ENCODE data around the gene ZNF597.

ZNF597 gene

DNA sequence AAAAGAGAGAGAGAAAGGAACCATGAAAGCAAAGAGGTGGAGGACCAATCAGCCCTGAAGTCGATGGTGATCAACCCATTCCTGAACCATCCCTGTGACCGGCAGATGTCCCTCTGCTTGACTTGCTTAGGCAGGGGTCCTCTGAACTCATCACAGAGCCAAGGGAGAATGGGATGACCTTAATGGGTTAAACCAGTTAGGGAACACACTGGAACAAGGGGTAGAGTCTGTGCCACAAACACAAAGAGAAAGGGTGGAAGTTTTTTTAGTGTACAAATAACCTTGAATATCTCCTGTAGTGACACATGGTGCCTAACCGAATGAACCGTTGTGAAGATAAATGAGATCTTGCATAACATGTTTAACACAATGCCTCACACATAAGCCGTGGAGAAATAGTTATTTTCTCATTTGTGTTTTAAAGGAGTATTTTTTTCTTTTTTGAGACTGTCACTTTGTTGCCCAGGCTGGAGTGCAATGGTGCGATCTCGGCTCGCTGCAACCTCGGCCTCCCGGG lies 11.4 kb upstream of the ZNF597 start:
- DNase-seq (ENCODE audit: low read depth, low spot score): no peak

DNA sequence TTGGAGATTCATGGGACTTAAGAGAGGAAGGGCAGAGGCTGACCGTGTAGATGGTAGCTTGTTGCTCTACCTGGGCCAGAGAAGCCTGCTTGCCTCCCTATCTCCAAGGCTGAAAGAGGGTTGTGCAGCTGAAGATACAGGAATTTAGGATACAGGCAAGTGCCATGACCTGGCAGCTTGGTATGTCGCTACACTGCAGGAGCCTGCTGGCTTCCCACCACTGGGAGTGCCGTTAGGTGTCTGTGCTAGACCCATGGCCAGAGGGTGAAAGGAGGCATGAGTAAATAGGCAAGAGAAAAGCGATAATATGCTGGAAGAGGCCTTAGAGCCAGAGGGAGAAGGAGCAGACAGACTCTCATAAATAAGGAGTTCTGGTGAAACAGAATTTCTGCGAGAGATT lies 10.8 kb upstream of the ZNF597 start:
- DNase-seq (ENCODE audit: low read depth, low spot score): no peak

DNA sequence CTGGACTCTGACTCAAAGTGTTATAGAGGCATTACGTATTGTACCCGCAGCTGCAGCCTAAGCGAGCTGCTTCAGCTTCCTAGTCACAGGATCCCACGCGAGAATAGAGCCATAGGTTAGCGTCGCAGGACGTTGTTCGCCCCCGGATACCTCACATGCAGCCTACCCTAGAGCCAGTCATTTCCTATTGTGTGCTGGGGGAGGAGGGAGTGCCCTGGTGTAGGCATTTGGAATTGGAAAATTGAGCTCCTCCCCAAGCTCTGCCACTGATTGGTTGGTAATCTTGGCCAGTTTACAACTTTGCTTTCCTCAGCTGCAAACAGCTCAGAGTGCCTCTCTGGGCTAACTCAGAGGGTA lies 706 bp upstream of the ZNF597 start:
- no peak for DNase-seq (ENCODE audit: low read depth, low spot score)

DNA sequence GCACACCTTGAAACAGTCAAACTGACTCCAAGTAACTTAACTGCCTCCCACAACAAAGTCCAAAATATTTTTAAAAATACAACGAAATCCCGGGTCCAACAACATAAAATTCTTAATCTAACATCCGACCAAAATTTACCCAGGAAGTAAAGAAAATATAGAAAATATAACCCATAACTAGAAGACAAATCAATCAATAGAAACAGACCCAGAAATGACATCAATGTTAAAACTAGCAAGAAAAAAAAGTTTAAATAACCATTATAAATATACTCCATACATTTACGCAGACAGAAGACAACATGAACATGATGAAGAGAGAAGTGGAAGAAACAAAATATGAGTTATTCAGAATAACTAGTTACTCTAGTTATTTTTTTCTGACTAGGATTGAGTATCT lies 3.7 kb downstream of the ZNF597 start:
- DNase-seq (ENCODE audit: low read depth, low spot score): no peak

DNA sequence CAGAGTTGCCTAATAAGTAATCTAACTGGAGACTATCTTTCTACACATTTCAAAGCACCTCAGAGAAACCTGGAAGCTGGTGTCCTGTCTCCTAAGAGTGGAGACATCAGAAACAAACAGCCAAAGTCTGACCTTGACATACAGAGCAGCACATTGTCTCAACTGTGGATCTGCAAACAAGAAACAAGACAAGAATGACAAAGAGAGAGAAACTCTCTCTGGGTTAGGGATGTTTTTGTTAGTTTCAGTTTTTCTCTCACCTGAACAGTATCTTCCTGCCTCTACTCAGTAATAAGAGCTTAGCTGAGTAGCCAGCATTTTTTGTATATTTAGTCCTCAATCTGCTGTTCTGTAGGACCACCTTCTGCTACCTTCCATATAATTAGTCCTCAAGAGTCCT lies 8.9 kb downstream of the ZNF597 start:
- no peak for DNase-seq (ENCODE audit: low read depth, low spot score)

DNA sequence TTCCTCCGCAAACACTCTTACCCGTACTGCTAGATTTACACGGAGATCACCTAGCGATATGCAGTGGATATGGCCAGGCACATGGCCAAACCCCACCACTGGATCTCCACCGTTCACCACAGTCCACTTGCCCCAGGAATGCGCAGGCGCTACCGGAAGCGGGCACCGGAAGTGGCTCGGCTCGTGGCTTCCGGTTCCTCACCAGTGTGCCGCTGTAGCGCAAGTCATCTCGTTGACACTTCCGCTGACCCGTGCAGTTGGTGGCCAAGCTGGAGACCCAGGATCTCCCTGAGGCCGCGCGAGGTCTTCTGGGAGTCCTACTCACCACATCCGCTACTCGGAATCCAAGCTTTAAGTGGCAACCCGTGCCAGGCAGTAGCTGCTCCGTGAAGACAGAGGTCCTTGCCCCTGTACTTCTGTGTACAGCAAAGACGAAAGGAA lies 11.5 kb downstream of the ZNF597 start:
- peak; percentile 27 for DNase-seq (ENCODE audit: low read depth, low spot score)

DNA sequence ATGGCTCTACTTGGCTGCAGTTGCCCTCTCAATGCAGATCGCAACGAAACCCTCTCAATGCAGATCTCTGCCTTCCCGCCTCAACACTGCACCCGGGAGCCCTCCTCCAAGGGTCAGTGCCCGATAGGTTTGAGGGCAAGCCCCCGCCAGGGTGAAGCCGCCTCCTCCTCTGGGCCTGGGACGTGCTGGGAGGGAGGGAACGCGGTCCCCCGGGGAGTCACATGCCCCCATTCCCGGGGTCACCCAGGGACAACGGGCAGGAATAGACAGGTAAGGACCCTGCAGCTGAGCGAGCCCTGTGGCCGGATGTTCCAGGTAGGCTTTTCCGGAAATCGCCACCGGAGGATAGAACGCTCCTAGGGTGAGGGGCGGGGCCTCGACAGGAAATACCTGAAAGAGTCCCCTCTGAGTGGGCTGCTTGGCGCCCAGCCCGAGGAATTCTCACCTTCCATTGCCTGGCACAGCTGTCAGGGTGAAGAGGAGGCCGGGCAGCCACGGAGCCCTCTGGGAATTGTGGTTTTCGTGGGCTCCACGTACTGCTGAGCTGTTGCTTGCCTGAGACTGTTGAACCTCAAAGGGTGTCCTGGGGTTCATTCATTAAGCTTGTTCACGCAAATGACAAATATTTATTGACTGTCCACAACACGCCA lies 29.4 kb downstream of the ZNF597 start:
- DNase-seq (ENCODE audit: low read depth, low spot score): no peak

DNA sequence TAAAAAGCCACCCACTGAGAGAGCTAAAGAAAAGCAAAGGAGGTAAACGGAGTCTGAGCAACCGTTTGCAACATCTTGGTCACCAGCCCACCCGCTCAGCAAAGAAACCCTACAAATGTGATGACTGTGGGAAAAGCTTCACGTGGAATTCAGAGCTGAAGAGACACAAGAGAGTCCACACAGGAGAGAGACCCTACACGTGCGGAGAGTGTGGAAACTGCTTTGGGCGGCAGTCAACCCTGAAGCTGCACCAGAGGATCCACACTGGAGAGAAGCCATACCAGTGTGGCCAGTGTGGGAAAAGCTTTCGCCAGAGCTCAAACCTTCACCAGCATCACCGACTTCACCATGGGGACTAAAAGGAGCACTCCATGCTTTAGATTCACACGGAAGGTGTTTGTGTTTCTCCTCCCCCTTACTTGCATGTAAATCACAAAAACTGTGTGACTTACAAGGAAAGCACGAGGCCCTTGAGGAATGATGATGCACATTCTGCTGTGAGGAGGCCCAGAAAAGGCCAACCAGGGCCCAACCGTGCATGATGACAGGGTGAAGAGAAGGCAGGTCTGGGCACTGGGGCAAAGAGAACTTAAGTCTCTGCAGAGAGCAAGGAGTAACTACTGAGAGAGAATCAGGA lies 34.6 kb downstream of the ZNF597 start:
- no peak for DNase-seq (ENCODE audit: low read depth, low spot score)

DNA sequence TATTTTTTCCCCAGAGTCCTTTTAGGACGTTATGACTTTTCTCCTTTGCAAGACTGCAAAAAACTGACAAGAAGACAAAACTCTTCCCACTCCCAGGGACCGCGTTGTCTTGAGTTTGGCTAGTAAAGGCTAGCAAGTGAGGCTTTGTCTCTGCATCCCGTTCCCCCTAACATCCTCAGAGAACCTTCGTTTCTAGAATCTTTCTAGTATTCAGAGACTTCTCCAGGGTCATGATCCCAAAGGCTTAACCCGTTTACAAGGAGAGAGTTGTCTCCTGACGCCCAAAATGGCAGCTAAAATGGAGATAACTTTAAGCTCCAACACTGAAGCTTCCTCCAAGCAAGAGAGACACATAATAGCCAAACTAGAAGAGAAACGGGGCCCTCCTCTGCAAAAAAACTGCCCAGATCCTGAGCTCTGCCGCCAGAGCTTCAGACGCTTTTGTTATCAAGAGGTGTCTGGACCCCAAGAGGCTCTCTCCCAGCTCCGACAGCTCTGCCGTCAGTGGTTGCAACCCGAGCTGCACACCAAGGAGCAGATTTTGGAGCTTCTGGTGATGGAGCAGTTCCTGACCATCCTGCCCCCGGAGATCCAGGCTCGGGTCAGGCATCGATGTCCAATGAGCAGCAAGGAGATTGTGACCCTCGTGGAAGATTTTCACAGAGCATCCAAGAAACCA lies 41.4 kb downstream of the ZNF597 start:
- DNase-seq (ENCODE audit: low read depth, low spot score): no peak

DNA sequence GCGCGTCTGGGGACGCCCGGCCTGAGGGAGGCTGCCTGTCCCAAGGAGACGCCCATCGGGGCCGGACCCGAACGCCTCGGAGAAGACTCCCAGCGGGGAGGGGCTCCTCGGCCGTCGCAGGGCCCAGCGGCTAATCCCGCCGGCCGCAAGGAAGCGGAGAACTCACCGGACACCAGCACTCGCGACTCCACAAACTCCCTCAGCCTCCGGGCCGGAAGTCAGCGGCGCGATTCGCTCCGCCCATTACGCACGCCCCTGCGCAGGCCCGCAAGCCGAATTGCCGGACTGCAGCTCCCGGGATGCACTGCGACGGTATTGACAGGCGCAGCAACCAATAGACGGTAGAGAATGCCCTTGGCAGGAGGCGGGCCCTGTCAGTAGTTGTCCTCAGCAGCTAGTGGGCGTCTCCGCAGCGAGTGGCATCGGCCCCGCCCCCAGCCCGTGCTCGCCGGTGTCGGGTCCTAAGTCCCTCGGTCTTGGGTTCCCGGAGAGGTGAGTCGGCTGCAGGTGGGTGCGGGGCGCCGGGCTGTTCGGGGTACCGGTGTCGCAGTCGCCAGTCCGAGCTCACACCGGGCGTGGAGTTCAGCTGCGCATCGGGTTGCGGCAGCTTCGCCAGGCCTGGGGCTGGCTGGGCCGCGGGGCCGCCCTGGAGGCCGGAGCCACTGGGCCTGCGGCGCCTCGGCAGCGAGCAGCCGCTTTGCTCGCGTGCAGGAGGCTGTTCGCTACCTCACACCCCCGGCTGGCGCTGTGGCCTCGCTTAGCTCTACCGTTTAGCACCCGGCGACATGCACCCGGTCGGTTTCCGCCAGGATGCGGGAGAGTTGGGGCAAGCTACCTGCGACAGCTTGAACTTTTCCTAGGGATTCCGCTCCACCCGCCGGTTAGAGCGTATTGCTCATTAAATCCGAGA lies 42.3 kb downstream of the ZNF597 start, which contains the start of the genes ZNF174 and ZSCAN32:
ZNF174 (plus strand) TSS at position 437 of the 910 bp plus-strand sequence. CDS start 790 bp downstream, outside the sequence.
ZSCAN32 (minus strand) TSS at position 226 of the 910 bp plus-strand sequence. CDS start 3,447 bp downstream, outside the sequence.
- DNase-seq (ENCODE audit: low read depth, low spot score): peak; percentile 96

DNA sequence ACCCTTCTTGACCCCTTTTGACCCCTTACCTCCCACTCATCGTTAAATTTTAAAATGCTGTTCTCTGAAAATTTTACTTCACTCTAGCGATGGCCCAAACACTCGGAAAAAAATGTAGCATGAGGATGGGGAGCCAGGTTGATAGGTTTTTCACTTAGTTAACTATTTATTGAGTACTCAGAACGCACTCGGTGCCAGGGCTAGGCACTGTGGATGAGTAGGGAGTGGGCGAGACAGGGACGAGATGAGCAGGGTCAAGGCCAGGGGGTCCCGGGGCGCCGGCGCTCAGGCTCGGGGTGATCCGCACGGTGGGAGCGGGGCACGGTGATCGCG lies 42.9 kb downstream of the ZNF597 start:
- no peak for DNase-seq (ENCODE audit: low read depth, low spot score)

DNA sequence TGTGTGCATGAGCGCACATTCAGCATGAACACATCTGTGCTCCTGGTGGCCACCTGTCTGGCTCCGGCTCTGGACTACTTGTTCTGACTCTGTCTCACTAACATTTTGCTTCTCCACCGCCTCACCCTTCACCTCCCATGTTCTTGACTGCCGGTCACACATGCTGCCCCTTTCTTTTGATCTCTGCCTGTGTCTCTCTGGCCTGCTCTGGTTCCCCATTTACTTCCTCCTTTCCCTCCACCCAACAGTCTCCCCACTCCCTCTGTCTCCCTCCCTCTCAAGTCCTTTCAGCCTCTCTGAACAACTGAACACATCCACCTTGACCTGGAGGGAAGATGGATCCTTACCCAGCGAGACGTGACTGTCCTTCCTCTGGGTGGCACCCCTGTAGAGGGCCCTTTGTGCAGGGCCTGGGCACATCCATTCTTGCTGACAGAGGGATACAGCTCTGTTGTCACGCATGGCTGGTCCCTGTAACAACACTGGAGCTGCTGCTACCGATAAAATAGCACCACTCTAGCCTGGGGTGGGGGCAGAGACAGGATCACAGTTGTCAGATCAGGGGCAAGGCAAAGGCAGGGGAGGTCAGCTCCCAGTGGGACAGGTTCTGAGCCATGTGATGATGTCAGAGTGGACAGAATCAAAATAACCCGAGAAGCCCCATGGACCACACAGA lies 53.5 kb downstream of the ZNF597 start:
- DNase-seq (ENCODE audit: low read depth, low spot score): no peak

DNA sequence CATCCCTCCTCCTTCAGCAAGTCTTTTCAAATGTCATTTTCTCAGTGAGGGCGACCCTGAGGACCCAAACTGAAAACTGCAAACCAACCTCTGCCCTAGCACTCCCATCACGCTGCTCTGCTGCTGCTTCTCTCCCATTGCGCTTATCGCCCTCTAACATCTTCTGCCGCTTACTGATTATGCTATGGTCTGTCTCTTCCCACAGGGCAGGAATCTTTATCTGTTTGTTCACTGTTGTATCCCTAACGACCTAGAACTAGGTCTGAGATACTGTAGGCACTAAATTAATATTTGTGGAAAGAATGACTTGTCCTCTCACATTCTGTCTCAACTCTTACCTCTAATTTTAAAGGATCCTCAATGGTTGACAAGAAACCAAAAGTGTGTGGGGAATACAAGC lies 55.0 kb downstream of the ZNF597 start:
- DNase-seq (ENCODE audit: low read depth, low spot score): no peak

DNA sequence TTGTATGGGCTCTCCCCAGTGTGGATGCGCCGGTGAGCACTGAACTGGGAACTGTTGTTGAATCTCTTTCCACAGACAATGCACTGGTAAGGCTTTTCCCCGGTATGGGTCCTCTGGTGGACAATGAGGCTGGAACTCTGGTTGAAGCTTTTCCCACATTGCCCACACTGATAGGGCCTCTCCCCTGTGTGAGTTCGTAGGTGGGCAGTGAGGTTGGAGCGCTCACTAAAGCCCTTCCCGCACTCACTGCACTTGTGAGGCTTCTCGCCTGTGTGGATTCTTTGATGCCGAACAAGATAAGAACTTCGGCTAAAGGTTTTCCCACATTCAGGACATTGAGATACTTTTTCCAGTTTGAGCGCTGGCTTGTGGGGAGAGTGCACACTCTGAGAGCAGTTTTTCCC lies 60.3 kb downstream of the ZNF597 start:
- no peak for DNase-seq (ENCODE audit: low read depth, low spot score)
